Activated naive CD8-positive, alpha-beta T cell treated with anti-CD3 and anti-CD28 coated beads, Interleukin-2, amount 10 ng/mL, durations not matched to agents 7 days and 5 days (primary cell): ENCODE measurements around the gene SLC16A9. TPM values are rescaled to one million over a fixed set of nuclear protein-coding genes. Genes with fewer than 3 reads are reported as not detected.

ENCODE experiments used
- total RNA-seq, 2 experiments: library from RNA; stranded (reverse); gene quantifications; one replicate each; pipeline ENCODE4 v1.2.3, GENCODE V29; 2021

The SLC16A9 gene
- total RNA-seq, 2 experiments from 2014 or later, result 0.08 to 0.09 TPM

Other genes with a start within 250 kb of the SLC16A9 start
- gene MRLN, start 43.6 kb upstream of the SLC16A9 start, total RNA-seq, result not detected
- gene CCDC6, start 196.7 kb upstream of the SLC16A9 start, total RNA-seq, result 10 to 100 TPM; 20.4 to 21.4 TPM